ENCODE results near the gene LRRN1. TPM values are rescaled to one million over a fixed set of nuclear protein-coding genes. Genes with fewer than 3 reads are reported as not detected.

LRRN1 gene
- total and polyA plus RNA-seq, 2 donors (not counting 1 experiment from before 2014, with no cell fraction given), result 1.1 to 2.5 TPM

GRCh38 chr3:3801494-3801841 lies 2.2 kb downstream of the LRRN1 start:
- CTCF ChIA-PET, result no interaction called here

GRCh38 chr3:3802046-3802445 lies 2.8 kb downstream of the LRRN1 start:
- Histone ChIP-seq H4K20me1 (ENCODE audit: control insufficient read depth, insufficient read depth, low read length, poor library complexity, severe bottlenecking) (no peaks in the 10 kb centered on the region), H3K9ac (ENCODE audit: low read length) (no peak overlapping the region), H2AFZ (ENCODE audit: insufficient read depth, low read depth, low read length, poor library complexity, severe bottlenecking) (no peak overlapping the region), H3K27ac (ENCODE audit: low read length in 2 of 2) (no peak overlapping the region), H3K4me1 (ENCODE audit: control insufficient read depth in 2 of 2, insufficient read depth in 2 of 2, low read length in 2 of 2) (peaks cover 21 to 26% of the 10 kb centered on the region in 2 donors), H3K36me3 (replicated peaks in 1 of 2; ENCODE audit: control extremely low read depth in 1 of 2, control insufficient read depth in 1 of 2, extremely low read depth in 1 of 2, insufficient read depth in 2 of 2, low read length in 1 of 2) (no peaks in the 10 kb centered on the region), H3K79me2 (ENCODE audit: control insufficient read depth, insufficient read depth, low read length) (no peaks in the 10 kb centered on the region), H3K9me3 (ENCODE audit: control extremely low read depth in 1 of 3, control insufficient read depth in 2 of 3, insufficient read depth in 1 of 3, low read length in 2 of 3) (peaks cover 0 to 3% (median 0%) of the 10 kb centered on the region in 3 donors), H3K4me2 (replicated peaks; ENCODE audit: low read depth, low read length, poor library complexity, severe bottlenecking) (no peak overlapping the region), H3K4me3 (ENCODE audit: control extremely low read depth in 1 of 5, extremely low read depth in 1 of 5, insufficient read depth in 1 of 5, low read depth in 2 of 5, low read length in 4 of 5) (no peak overlapping the region), H3K27me3 (replicated peaks in 1 of 4; ENCODE audit: control extremely low read depth in 1 of 4, control insufficient read depth in 3 of 4, insufficient read depth in 4 of 4, low read length in 3 of 4) (peaks cover 0 to 44% (median 13%) of the 10 kb centered on the region in 4 experiments)
- Mint-ChIP-seq H3K27me3 (peaks cover 47% of the 10 kb centered on the region), H3K9me3 (ENCODE audit: insufficient read depth) (no peaks in the 10 kb centered on the region), H3K4me3 (no peak overlapping the region), H3K27ac (no peak overlapping the region), H3K4me1 (peaks cover 22% of the 10 kb centered on the region)
- ChIA-PET CTCF (no interaction called here), POLR2A (no interaction called here)
- ATAC-seq (ENCODE audit: low read depth), result no peak
- TF ChIP-seq CTCF (IDR thresholded peaks at IDR 0.05) (no peak), EZH2 (IDR thresholded peaks at IDR 0.05; ENCODE audit: borderline replicate concordance, insufficient read depth, low read depth, low read length, poor library complexity, severe bottlenecking) (no peak)
- WGBS (ENCODE audit: insufficient coverage), result 94% methylated on average over 11 of the region's 13 CpGs
- intact Hi-C loops (cut with micrococcal nuclease), result no loop called here
- no peak for DNase-seq

More at GRCh38 chr3:3801494-3801841, 2.2 kb downstream of the LRRN1 start:
- POLR2A ChIA-PET, result no interaction called here
- no peak overlapping the region for H3K27ac Mint-ChIP-seq
- H3K4me2 ChIP-seq (replicated peaks; ENCODE audit: low read depth, low read length, poor library complexity, severe bottlenecking), result no peak overlapping the region
- intact Hi-C loops (cut with micrococcal nuclease), result no loop called here
- H4K20me1 ChIP-seq (ENCODE audit: control insufficient read depth, insufficient read depth, low read length, poor library complexity, severe bottlenecking), result no peaks in the 10 kb centered on the region
- H3K9me3 Mint-ChIP-seq (ENCODE audit: insufficient read depth), result no peaks in the 10 kb centered on the region
- ATAC-seq (ENCODE audit: low read depth), result no peak
- no peak overlapping the region for H3K9ac ChIP-seq (ENCODE audit: low read length)
- DNase-seq, result no peak
- peaks cover 0 to 3% (median 0%) of the 10 kb centered on the region in 3 donors for H3K9me3 ChIP-seq (ENCODE audit: control extremely low read depth in 1 of 3, control insufficient read depth in 2 of 3, insufficient read depth in 1 of 3, low read length in 2 of 3)
- peaks cover 22% of the 10 kb centered on the region for H3K4me1 Mint-ChIP-seq
- H3K4me3 Mint-ChIP-seq, result peak overlapping the region; percentile 73
- no peak overlapping the region for H3K4me3 ChIP-seq (ENCODE audit: control extremely low read depth in 1 of 5, extremely low read depth in 1 of 5, insufficient read depth in 1 of 5, low read depth in 2 of 5, low read length in 4 of 5)
- peaks cover 0 to 48% (median 15%) of the 10 kb centered on the region in 4 experiments for H3K27me3 ChIP-seq (replicated peaks in 1 of 4; ENCODE audit: control extremely low read depth in 1 of 4, control insufficient read depth in 3 of 4, insufficient read depth in 4 of 4, low read length in 3 of 4)
- H3K79me2 ChIP-seq (ENCODE audit: control insufficient read depth, insufficient read depth, low read length), result no peaks in the 10 kb centered on the region
- H3K27ac ChIP-seq (ENCODE audit: low read length in 2 of 2), result no peak overlapping the region
- WGBS (ENCODE audit: insufficient coverage), result 100% methylated on average over 3 of the region's 4 CpGs
- no peak overlapping the region for H2AFZ ChIP-seq (ENCODE audit: insufficient read depth, low read depth, low read length, poor library complexity, severe bottlenecking)
- H3K36me3 ChIP-seq (replicated peaks in 1 of 2; ENCODE audit: control extremely low read depth in 1 of 2, control insufficient read depth in 1 of 2, extremely low read depth in 1 of 2, insufficient read depth in 2 of 2, low read length in 1 of 2), result no peaks in the 10 kb centered on the region
- peaks cover 21 to 26% of the 10 kb centered on the region in 2 donors for H3K4me1 ChIP-seq (ENCODE audit: control insufficient read depth in 2 of 2, insufficient read depth in 2 of 2, low read length in 2 of 2)
- H3K27me3 Mint-ChIP-seq, result peaks cover 51% of the 10 kb centered on the region
- TF ChIP-seq EZH2 (IDR thresholded peaks at IDR 0.05; ENCODE audit: borderline replicate concordance, insufficient read depth, low read depth, low read length, poor library complexity, severe bottlenecking) (no peak), CTCF (IDR thresholded peaks at IDR 0.05) (no peak)

All from B cell (primary cell).